SU-DHL-6 (cell line): ENCODE measurements around the gene HOXB6.

Experiments used
- EZH2phosphoT487 ChIP-seq: fragments of 200-600 bp; sonication (generic), shearing (Covaris generic); conservative IDR thresholded peaks from 2 replicates; pipeline ENCODE4 v1.6.1; 2018; ENCODE audit warnings: mild to moderate bottlenecking, antibody characterized with exemption, low read length, moderate library complexity, mixed read lengths
- TF ChIP-seq, protein P1 (sequence below): fragments of 200-600 bp; sonication (generic); IDR thresholded peaks from one replicate; pipeline ENCODE4 v1.5.1; 2017; ENCODE audit warnings: antibody characterized with exemption, mild to moderate bottlenecking, low read length, moderate library complexity; ENCODE audit not compliant: insufficient read depth, poor library complexity, severe bottlenecking

DNA sequence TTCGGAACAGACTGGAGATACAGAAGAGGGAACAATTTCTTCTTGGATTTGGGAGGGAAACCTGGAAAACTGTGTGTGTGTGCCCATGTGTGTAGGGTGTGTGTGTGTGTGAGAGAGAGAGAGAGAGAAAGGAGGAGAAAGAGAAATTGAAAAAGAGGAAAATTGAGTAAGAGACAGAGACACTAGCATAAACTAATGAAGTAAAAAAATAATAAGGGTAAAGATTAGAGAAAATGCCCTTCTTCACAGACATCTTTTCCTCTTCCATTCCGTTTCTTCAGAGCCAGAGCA is 46.0 kb downstream of the HOXB6 start:
- TF ChIP-seq, protein P1, sequence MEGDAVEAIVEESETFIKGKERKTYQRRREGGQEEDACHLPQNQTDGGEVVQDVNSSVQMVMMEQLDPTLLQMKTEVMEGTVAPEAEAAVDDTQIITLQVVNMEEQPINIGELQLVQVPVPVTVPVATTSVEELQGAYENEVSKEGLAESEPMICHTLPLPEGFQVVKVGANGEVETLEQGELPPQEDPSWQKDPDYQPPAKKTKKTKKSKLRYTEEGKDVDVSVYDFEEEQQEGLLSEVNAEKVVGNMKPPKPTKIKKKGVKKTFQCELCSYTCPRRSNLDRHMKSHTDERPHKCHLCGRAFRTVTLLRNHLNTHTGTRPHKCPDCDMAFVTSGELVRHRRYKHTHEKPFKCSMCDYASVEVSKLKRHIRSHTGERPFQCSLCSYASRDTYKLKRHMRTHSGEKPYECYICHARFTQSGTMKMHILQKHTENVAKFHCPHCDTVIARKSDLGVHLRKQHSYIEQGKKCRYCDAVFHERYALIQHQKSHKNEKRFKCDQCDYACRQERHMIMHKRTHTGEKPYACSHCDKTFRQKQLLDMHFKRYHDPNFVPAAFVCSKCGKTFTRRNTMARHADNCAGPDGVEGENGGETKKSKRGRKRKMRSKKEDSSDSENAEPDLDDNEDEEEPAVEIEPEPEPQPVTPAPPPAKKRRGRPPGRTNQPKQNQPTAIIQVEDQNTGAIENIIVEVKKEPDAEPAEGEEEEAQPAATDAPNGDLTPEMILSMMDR, result no peak
- TF ChIP-seq EZH2phosphoT487, result no peak
